IPS-NIHi11 (cell line): Measurements from ENCODE around the gene DTNB.

Experiments
- DNase-seq: peaks from one replicate; pipeline ENCODE4 v3.0.0; 2012; ENCODE audit warnings: mixed read lengths, low spot score

Gene DTNB

GRCh38 chr2:25386971-25387875, 286.2 kb downstream of the DTNB start:
- no peak for DNase-seq

DNA sequence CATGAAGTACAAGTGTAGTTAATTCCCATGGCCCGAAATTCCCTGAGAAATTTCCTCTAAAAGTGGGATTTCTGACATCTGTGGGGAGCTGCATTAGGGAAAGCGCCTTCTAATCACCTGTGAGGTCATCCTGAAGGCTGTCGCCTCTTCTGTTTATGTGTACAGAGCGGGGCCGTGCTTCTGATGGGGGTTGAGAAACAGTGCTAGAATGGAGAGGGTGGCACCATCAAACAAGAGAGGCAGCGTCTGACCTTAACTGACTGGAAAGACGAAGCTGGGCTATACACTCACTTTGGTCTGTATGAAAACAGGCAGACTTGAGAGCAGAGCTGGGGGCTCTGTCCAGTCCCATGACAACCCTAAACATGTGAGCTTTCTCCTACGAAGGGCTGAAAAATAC, 287.5 kb downstream of the DTNB start:
- DNase-seq = no peak

- no peak for DNase-seq
Observed at GRCh38 chr2:25383806-25384205, 289.6 kb downstream of the DTNB start.

DNA sequence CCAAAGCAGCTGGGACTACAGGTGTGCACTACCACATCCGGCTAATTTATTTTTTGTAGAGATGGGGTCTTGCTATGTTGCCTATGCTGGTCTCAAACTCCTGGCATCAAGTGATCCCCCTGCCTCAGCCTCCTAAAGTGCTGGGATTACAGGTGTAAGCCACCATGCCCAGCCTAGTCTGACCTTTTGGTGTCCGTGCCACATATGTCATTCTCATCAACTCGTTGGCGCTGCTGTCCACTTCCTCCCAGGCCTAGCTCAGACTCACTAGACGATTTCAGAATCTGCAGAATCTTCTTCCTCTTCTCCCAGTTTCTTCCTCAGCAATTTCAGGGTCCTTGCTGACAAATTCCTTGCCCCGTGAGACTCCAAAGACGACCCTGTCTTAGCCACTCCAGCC, 291.9 kb downstream of the DTNB start:
- no peak for DNase-seq

DNA sequence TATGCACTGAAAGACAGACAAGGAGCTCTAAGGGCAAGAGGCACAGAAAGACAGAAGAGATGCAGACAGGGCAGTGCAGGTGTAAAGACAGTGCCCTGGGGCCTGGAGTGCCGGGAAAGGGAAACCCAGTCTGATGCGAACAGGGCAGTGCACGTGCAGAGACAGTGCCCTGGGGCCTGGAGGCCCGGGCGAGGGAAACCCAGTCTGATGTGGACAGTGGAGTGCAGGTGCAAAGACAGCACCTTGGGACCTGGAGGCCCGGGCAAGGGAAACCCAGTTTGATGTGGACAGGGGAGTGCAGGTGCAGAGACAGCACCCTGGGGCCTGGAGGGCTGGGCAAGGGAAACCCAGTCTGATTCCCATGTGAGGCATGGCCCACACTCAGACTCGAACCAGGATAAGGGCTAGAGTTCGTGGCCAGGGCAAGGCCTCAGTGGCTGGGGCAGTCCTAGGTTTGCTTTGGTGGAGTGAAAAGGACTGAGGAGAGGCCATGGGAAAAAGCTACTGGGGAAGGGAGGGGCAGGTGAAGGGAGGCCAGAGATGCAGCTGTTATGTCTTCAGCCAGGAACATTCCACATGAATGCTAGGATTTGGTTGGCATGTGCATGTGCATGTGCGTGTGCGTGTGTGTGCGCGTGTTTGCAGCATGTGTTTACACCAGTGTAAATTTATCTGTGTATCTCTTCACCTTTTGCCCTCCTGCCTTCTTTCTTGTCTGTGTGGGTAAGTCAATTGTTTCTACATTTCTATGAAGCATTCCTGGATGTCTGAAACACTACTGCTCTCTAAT, 292.6 kb downstream of the DTNB start:
- DNase-seq = no peak

DNA sequence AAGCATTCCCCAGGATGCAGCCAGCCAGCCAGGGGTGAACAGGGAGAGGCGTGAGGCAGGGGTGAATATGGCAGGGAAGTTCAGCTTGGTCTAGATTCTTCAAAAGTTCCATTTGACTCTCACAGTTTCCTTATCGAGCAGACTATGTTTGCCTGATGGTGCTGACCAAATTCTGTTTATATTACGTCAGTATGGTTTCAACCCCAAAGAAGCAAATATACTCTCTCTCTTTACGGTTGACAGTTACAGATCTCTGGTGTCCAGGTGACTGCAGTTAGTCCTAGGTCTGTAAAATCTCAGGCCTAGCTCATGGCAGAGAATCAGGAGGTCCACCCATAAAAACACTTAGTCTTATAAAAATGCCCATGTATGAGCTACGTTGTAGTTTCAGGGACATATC, 293.4 kb downstream of the DTNB start:
- DNase-seq = no peak

- DNase-seq = no peak
Observed at GRCh38 chr2:25379535-25379934, 293.8 kb downstream of the DTNB start.

DNA sequence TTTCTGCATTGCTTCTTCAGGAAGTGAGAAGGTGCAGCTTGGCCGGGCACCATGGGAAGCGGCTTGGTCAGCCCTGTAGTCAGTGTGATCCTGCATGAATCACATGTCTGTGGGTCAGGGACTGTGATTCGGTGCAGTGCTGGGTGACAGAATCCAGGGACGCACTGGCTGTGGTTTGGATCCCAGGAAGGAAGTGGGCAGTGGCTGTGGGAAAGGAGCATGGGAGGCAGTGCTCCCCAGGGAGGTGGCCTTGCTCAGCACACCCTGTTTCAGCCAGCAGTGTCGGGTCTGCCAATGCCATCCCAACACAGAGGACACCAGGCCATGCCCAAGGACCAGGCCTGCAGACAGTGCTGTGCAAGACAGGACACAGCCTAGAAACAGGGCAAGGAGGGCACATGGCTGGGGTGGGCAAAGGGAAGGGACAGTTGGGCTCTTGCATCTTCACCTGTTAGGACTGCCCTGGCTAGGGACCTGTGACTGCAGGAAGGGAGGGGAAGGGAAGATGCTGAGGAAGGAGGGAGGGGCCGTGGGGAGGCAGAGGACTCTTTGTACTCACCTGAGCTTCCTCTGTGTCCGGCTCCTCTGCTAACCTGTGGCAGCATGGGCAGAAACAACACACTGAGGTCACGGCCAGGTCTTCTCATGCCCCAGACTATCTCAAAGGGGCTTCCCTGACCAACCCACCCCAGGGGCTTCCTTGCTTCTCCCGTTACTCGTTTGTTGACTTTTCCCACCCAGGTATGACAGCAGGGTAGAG, 294.5 kb downstream of the DTNB start:
- DNase-seq = no peak

- DNase-seq = no peak
Observed at GRCh38 chr2:25377822-25378421, 295.5 kb downstream of the DTNB start.

- peak; percentile 98 for DNase-seq
Observed at GRCh38 chr2:25376750-25377621, 296.4 kb downstream of the DTNB start.

GRCh38 chr2:25375989-25376545, 297.3 kb downstream of the DTNB start:
- no peak for DNase-seq

DNA sequence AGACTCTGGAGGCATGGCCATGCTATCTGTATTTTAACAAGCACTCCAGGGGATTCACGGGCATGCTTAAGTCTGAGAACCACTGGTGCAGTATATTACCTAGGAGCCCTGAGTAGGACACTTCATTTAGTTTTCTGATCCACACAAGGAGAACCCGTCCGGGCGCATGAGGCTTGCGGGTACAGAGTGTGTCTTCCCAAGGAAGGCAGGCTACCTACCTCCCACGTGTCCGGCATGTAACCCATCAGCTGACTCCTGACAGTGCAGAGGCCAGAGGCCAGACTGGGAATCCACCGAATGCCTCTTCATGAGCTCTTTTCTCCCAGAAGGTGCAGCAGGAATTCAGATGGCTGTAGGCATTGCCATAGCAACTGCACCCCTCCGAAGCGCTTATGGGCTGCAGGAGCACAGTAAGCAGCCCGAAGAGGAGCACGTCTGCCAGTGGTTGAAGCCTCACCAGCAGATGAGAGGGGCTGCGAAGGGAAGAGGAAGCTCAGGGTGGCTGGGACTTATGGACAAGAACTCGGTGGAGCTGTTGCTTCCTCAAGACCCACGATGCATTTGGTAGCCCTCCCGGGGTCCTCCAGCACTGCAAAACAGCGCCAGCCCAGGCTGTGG, 297.9 kb downstream of the DTNB start:
- no peak for DNase-seq

DNA sequence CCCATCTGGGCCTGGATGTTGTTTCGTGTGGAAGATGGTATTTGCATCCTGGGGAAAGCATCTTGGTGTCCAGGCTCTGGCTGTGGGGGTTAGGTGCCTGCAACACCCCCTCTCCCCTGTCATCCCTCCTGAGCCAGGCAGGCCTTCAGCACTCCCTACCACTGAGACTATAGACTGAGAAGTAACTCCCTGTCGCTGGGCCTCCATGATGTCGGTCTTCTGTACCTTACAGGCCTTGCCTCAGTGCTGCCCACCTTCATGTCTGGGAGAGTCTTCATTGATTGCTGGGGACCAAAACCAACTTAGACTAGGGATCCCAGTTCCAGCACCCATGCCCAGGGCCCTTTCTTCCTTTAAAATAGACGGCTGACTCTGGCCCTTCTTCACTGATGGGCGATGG, 298.6 kb downstream of the DTNB start:
- DNase-seq = no peak

DNA sequence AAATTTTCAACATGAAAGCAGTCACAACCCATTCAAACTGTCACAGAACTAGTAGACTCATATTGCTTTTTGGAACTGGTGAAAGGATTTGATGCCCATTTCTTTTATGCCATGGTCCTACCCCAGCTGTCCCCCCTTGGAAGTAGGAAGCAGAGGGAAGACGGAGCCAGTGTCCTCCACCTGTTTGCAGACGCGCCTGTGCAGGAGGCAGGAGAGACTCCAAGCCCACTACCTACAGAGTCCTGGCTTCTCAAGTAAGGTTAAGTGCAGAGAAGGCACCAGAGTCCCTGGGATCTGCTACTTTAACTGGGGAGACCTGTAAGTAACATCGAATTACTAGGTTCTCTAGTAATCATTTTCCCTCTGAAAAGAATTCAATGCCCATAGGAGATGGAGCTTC, 299.0 kb downstream of the DTNB start:
- DNase-seq = no peak

GRCh38 chr2:25373269-25373981, 300.0 kb downstream of the DTNB start:
- DNase-seq = no peak

- DNase-seq = no peak
Observed at GRCh38 chr2:25372405-25373268, 300.7 kb downstream of the DTNB start.

- DNase-seq = no peak
Observed at GRCh38 chr2:25371253-25372241, 301.8 kb downstream of the DTNB start.
